Lung (tissue), 12 donors: Measurements from ENCODE around the gene CFAP20DC. TPM values are rescaled to one million over a fixed set of nuclear protein-coding genes. Genes with fewer than 3 reads are reported as not detected.
"Not testable (repeated sequence)": the region's sequence is repeated elsewhere in the genome, so short reads cannot be mapped to it uniquely, and the experiment has no call there.

Experiments used
- ATAC-seq: fragments of 200-7000 bp; cut with Tn5 transposase; one replicate; pipeline ENCODE4 v1.9.1; 2020; ENCODE audit warnings: moderate number of reproducible peaks; ENCODE audit not compliant: insufficient read depth, low FRiP score
- DNase-seq, 3 donors: peaks; one replicate each; pipeline ENCODE4 v3.0.0-alpha.2; 2013 to 2017
- H3K27ac ChIP-seq, 2 donors: one replicate each; pipeline ENCODE4 v1.5.1; 2013; ENCODE audit warnings: mild to moderate bottlenecking in 2 of 2, moderate library complexity in 2 of 2, control low read depth in 1 of 2, inconsistent platforms in 1 of 2, low read depth in 1 of 2, low read length in 1 of 2
- H3K27me3 ChIP-seq, 3 donors: one replicate each; pipeline ENCODE4 v1.5.1; 2013; ENCODE audit warnings: low read length in 2 of 3; ENCODE audit not compliant: control insufficient read depth in 3 of 3, insufficient read depth in 3 of 3
- H3K36me3 ChIP-seq, 4 donors: one replicate each; pipeline ENCODE4 v1.5.1; 2013; ENCODE audit warnings: low read length in 4 of 4, mild to moderate bottlenecking in 1 of 4, moderate library complexity in 1 of 4; ENCODE audit not compliant: control insufficient read depth in 4 of 4, insufficient read depth in 4 of 4
- H3K4me1 ChIP-seq, 5 donors: one replicate each; pipeline ENCODE4 v1.5.1; 2013; ENCODE audit warnings: low read length in 5 of 5, mild to moderate bottlenecking in 2 of 5, moderate library complexity in 1 of 5; ENCODE audit not compliant: control insufficient read depth in 5 of 5, insufficient read depth in 5 of 5
- H3K4me3 ChIP-seq: one replicate; pipeline ENCODE4 v1.5.1; 2013; ENCODE audit warnings: mild to moderate bottlenecking, control low read depth, moderate library complexity
- H3K9ac ChIP-seq, 2 donors: one replicate each; pipeline ENCODE4 v1.5.1; 2013; ENCODE audit warnings: low read length in 2 of 2, control low read depth in 1 of 2; ENCODE audit not compliant: insufficient read depth in 1 of 2
- H3K9me3 ChIP-seq, 4 donors: one replicate each; pipeline ENCODE4 v1.5.1; 2013; ENCODE audit warnings: low read length in 3 of 4, mild to moderate bottlenecking in 1 of 4, moderate library complexity in 1 of 4; ENCODE audit not compliant: control insufficient read depth in 4 of 4, insufficient read depth in 3 of 4
- WGBS, 2 donors: extraction: QIAGEN DNeasy Blood & Tissue Kit; methylation state at CpG; one replicate each; pipeline ENCODE4 v1.1.7; 2013; 5-methylcytosine and 5-hydroxymethylcytosine counted together
- polyA plus RNA-seq, 2 donors: library from polyadenylated mRNA; stranded (reverse); fragments of 200-250 nt; gene quantifications; one replicate each; pipeline ENCODE4 v1.2.1, GENCODE V29; 2013
- total RNA-seq, 2 donors: library from RNA; depleted of rRNA in 1 of 2; stranded (reverse); fragments of >200 nt in 1 of 2; gene quantifications; one replicate each; pipeline ENCODE4 v1.2.1, GENCODE V29; 2014 to 2021
- TF ChIP-seq, protein P1 (sequence below): IDR thresholded peaks from 2 replicates; pipeline ENCODE4 v1.5.1; 2012; ENCODE audit warnings: mild to moderate bottlenecking; ENCODE audit errors: control extremely low read depth, extremely low read depth
- donor health status: control.
- donor health status: control.
- donor health status: Bipolar disorder and iron deficiency.
- donor health status: healthy.
- donor health status: DM: yes; HTN: yes; CAD: no.

Gene CFAP20DC
- total and polyA plus RNA-seq, 4 donors, result 0.47 to 5.4 (median 1.5) TPM

DNA sequence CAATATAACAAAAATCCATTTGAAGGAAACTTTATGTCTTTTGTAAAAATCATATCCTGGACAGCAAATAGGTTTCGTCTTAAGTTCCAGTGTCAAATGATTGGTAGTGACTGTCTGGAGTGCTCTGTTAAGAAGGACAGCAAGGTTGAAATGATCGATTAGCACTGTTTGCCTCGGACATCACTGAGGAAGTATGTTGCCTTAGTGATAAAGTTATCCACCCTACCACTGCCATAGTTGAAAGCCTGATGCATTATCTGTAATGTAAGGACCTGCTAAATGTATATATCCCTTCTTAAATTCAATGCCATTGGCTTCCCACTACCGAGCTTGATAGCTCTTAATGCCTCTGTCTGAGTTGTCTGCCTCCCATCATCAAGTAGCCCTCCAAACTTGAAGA, 70.0 kb downstream of the CFAP20DC start:
- TF ChIP-seq, protein P1, sequence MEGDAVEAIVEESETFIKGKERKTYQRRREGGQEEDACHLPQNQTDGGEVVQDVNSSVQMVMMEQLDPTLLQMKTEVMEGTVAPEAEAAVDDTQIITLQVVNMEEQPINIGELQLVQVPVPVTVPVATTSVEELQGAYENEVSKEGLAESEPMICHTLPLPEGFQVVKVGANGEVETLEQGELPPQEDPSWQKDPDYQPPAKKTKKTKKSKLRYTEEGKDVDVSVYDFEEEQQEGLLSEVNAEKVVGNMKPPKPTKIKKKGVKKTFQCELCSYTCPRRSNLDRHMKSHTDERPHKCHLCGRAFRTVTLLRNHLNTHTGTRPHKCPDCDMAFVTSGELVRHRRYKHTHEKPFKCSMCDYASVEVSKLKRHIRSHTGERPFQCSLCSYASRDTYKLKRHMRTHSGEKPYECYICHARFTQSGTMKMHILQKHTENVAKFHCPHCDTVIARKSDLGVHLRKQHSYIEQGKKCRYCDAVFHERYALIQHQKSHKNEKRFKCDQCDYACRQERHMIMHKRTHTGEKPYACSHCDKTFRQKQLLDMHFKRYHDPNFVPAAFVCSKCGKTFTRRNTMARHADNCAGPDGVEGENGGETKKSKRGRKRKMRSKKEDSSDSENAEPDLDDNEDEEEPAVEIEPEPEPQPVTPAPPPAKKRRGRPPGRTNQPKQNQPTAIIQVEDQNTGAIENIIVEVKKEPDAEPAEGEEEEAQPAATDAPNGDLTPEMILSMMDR, result no peak
- Histone ChIP-seq H3K4me1 (no peaks in the 10 kb centered on the region), H3K27me3 (no peaks in the 10 kb centered on the region), H3K36me3 (no peaks in the 10 kb centered on the region), H3K27ac (no peak overlapping the region), H3K9ac (no peak overlapping the region), H3K4me3 (no peak overlapping the region), H3K9me3 (no peaks in the 10 kb centered on the region)
- DNase-seq, result no peak
- no peak for ATAC-seq
- 88 to 93% methylated on average over 4 of the region's 4 CpGs for WGBS, 2 donors

DNA sequence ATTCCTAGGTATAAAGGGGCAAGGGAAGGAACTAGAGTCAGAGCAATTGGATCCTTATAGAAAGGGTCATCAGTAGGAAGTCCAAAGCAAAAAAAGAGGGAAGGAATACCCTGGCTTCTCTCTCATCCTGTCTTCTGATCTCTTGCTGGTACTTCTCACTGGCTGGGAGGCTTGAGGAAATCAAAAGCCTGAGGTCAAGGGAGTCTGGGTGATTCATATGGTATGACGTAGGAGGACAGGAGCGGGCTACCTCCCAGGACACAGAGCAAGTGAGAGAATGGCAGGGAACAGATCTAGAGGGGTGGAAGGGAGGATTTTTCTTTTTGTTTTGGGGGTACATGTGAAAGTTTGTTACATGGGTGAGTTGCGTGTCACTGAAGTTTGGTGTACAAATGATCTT, 76.0 kb downstream of the CFAP20DC start:
- Histone ChIP-seq H3K27ac (no peak overlapping the region), H3K27me3 (no peaks in the 10 kb centered on the region), H3K36me3 (no peaks in the 10 kb centered on the region), H3K9me3 (no peaks in the 10 kb centered on the region), H3K4me3 (no peak overlapping the region), H3K4me1 (no peaks in the 10 kb centered on the region), H3K9ac (no peak overlapping the region)
- ATAC-seq, result no peak
- DNase-seq, result no peak
- TF ChIP-seq, protein P1, result no peak
- 91 to 95% methylated on average over 3 of the region's 3 CpGs for WGBS, 2 donors

DNA sequence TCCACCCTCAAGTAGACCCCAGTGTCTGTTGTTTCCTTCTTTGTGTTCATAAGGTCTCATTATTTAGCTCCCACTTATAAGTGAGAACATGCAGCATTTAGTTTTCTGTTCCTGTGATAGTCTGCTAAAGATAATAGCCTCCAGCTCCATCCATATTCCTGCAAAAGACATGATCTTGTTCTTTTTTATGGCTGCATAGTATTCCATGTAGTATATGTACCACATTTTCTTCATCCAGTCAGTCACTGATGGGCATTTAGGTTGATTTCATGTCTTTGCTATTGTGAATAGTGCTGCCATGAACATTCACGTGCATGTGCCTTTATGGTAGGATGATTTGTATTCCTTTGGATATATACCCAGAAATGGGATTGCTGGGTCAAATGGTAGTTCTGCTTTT, 82.0 kb downstream of the CFAP20DC start:
- not testable (repeated sequence) for H3K9me3 ChIP-seq, H3K27ac ChIP-seq, H3K4me1 ChIP-seq, H3K4me3 ChIP-seq, DNase-seq, H3K36me3 ChIP-seq, H3K9ac ChIP-seq, ATAC-seq, H3K27me3 ChIP-seq
- 94 to 96% methylated on average over 1 of the region's 1 CpG for WGBS, 2 donors

DNA sequence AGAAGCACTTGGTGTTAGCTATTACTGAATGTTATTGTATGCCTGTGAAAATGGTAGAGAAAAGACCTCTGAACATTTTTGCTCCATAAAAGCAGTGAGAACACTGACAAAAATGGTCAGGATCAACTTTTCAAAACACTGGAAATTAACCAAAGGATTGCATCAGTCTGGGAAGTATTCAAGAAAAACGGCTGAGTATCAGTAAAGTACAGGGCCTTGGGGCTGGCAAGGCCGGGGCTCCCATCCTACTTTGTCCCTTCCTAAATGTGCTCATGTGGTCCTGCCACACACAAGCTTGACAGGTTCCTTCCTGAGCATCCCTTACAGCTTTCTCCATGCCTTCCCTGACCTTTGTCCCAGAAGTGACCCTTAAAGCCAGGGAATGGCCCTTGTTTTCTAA, 84.0 kb downstream of the CFAP20DC start:
- TF ChIP-seq, protein P1, result no peak
- no peaks in the 10 kb centered on the region for H3K27me3 ChIP-seq
- H3K4me1 ChIP-seq, result peaks cover 0 to 6% (median 0%) of the 10 kb centered on the region in 5 donors
- H3K9me3 ChIP-seq, result no peaks in the 10 kb centered on the region
- WGBS, 2 donors, result 76 to 91% methylated on average over 2 of the region's 2 CpGs
- DNase-seq, result peak in 2 of 3 donors; percentile 37 to 71
- H3K36me3 ChIP-seq, result no peaks in the 10 kb centered on the region
- no peak overlapping the region for H3K9ac ChIP-seq
- ATAC-seq, result no peak
- no peak overlapping the region for H3K4me3 ChIP-seq
- H3K27ac ChIP-seq, result no peak overlapping the region
